Caco-2 (cell line): ENCODE data around the gene MYO6. TPM values are rescaled to one million over a fixed set of nuclear protein-coding genes. Genes with fewer than 3 reads are reported as not detected.

Experiments used
- BruUV-seq: library from RNA; stranded (reverse); fragments of 400-500 nt; replicated peaks from 2 replicates; lab custom pipeline; 2021; lab: Mats Ljungman, UMichigan
- CTCF ChIA-PET: fragments of 300-600 bp; sonication (Branson Sonifier 250); formaldehyde crosslinking; loops from one replicate; lab custom pipeline; 2022; ENCODE audit warnings: antibody characterized with exemption; lab: Charles Lee
- POLR2A ChIA-PET: fragments of 300-600 bp; sonication (Branson Sonifier 250); formaldehyde crosslinking; loops from one replicate; lab custom pipeline; 2022; ENCODE audit warnings: antibody characterized with exemption; lab: Charles Lee
- DNase-seq, 2 experiments: peaks; one replicate each; pipeline versions ENCODE4 v3.0.0 to v3.0.0-alpha.2; 2020 to 2022
- H3K27me3 ChIP-seq: replicated peaks from 2 replicates; pipeline ENCODE4 v1.6.0; 2011; ENCODE audit warnings: low read length; ENCODE audit not compliant: control insufficient read depth, insufficient read depth
- H3K36me3 ChIP-seq: 2 replicates; pipeline ENCODE4 v1.5.1; 2011; ENCODE audit warnings: low read length; ENCODE audit not compliant: control insufficient read depth, insufficient read depth
- H3K4me1 ChIP-seq: fragments of 250-450 bp; sonication (Bioruptor Pico); 2 replicates; pipeline ENCODE4 v1.5.1; 2020; ENCODE audit warnings: mild to moderate bottlenecking
- H3K4me3 ChIP-seq: 2 replicates; pipeline ENCODE4 v1.5.1; 2011; ENCODE audit warnings: low read depth, mild to moderate bottlenecking, control low read depth, low read length
- H3K9me3 ChIP-seq: fragments of 250-450 bp; sonication (Bioruptor Pico); 2 replicates; pipeline ENCODE4 v1.5.1; 2020; ENCODE audit warnings: mild to moderate bottlenecking, moderate library complexity
- H3K27ac Mint-ChIP-seq: one replicate; pipeline ENCODE4 v1.8.0; 2022; ENCODE audit warnings: mixed read lengths; ENCODE audit not compliant: unreplicated experiment
- H3K27me3 Mint-ChIP-seq: one replicate; pipeline ENCODE4 v1.8.0; 2022; ENCODE audit warnings: mixed read lengths; ENCODE audit not compliant: insufficient read depth, unreplicated experiment
- H3K36me3 Mint-ChIP-seq: one replicate; pipeline ENCODE4 v1.8.0; 2022; ENCODE audit warnings: mild to moderate bottlenecking, mixed read lengths; ENCODE audit not compliant: insufficient read depth, unreplicated experiment
- H3K4me1 Mint-ChIP-seq: one replicate; pipeline ENCODE4 v1.8.0; 2022; ENCODE audit warnings: low read depth, mixed read lengths; ENCODE audit not compliant: unreplicated experiment
- H3K4me3 Mint-ChIP-seq: one replicate; pipeline ENCODE4 v1.8.0; 2022; ENCODE audit warnings: mild to moderate bottlenecking, moderate library complexity, mixed read lengths; ENCODE audit not compliant: unreplicated experiment
- H3K9me3 Mint-ChIP-seq: one replicate; pipeline ENCODE4 v1.8.0; 2022; ENCODE audit warnings: mixed read lengths; ENCODE audit not compliant: unreplicated experiment
- intact Hi-C: fragments of 100-400 bp; cut with micrococcal nuclease; formaldehyde crosslinking; loops from one replicate; pipeline ENCODE4 v1.10.0; 2022; ENCODE audit not compliant: unreplicated experiment
- total RNA-seq: library from RNA; stranded (reverse); gene quantifications from 2 replicates; pipeline ENCODE4 v1.2.3, GENCODE V29; 2022
- TF ChIP-seq, protein P1 (sequence below), 2 experiments: fragments of 200-600 bp in 1 of 2; IDR thresholded peaks; 1 replicate in 1 of 2; 2 replicates in 1 of 2; pipeline versions ENCODE4 v1.5.1 to v1.8.0; 2011 to 2022; ENCODE audit warnings: antibody characterized with exemption in 1 of 2, control low read depth in 1 of 2, inconsistent platforms in 1 of 2, low read depth in 1 of 2, low read length in 1 of 2, mild to moderate bottlenecking in 1 of 2, moderate library complexity in 1 of 2; ENCODE audit not compliant: insufficient read depth in 1 of 2, severe bottlenecking in 1 of 2, unreplicated experiment in 1 of 2

The MYO6 gene
- total RNA-seq, 1 experiment from 2014 or later = 43.0 TPM

GRCh38 chr6:75735491-75736186 is 13.4 kb upstream of the MYO6 start:
- Mint-ChIP-seq H3K27ac (no peak overlapping the region), H3K4me3 (no peak overlapping the region), H3K27me3 (no peaks in the 10 kb centered on the region), H3K4me1 (no peaks in the 10 kb centered on the region), H3K36me3 (no peaks in the 10 kb centered on the region), H3K9me3 (no peaks in the 10 kb centered on the region)
- Histone ChIP-seq H3K36me3 (no peaks in the 10 kb centered on the region), H3K4me3 (no peak overlapping the region), H3K27me3 (no peaks in the 10 kb centered on the region), H3K9me3 (no peaks in the 10 kb centered on the region), H3K4me1 (peaks cover 6% of the 10 kb centered on the region; the same call in 1 of the 2 replicates)
- DNase-seq = no peak
- CTCF ChIA-PET = no interaction called here
- TF ChIP-seq, protein P1, sequence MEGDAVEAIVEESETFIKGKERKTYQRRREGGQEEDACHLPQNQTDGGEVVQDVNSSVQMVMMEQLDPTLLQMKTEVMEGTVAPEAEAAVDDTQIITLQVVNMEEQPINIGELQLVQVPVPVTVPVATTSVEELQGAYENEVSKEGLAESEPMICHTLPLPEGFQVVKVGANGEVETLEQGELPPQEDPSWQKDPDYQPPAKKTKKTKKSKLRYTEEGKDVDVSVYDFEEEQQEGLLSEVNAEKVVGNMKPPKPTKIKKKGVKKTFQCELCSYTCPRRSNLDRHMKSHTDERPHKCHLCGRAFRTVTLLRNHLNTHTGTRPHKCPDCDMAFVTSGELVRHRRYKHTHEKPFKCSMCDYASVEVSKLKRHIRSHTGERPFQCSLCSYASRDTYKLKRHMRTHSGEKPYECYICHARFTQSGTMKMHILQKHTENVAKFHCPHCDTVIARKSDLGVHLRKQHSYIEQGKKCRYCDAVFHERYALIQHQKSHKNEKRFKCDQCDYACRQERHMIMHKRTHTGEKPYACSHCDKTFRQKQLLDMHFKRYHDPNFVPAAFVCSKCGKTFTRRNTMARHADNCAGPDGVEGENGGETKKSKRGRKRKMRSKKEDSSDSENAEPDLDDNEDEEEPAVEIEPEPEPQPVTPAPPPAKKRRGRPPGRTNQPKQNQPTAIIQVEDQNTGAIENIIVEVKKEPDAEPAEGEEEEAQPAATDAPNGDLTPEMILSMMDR (IDR thresholded peaks at IDR 0.05; ENCODE audit: insufficient read depth in 1 of 2, low read depth in 1 of 2, low read length in 1 of 2, severe bottlenecking in 1 of 2, unreplicated experiment in 1 of 2) = no peak
- intact Hi-C loops = no loop called here
- no TSS peak for BruUV-seq
- POLR2A ChIA-PET = no interaction called here

DNA sequence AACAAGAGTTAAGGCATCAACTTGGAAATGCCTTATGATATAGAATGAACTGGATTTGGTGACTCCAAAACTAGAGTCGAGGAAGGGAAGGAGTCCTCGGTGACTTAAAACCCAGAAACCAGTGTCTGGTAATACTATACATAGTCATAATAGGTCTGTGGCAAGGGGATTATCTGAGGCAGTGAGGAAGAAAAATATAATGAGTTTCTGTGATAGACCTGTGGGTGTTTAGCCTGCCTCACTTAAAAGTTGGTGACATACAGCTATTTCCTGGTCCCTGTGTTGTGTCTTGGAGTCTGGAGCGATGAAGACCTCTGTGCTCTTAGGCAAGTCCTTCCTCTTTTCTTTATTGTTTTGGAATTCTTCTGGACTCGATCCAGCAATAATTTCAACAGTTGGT is 5.1 kb upstream of the MYO6 start:
- intact Hi-C loops = no loop called here

DNA sequence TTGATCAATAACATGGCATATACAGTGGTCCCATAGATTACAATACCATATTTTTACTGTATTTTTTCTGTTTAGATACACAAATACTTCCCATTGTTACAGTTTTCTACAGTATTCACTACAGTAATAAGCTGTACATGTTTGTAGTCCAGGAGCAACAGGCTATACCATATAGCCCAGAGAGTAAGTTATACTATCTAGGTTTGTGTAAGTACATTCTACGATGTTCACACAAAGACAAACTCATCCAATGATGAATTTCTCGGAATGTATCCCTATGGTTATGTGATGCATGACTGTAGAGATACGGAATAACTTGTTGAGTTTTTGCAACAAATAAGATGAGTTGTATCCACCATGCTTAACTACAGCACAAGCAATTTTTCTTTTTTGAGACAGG is 3.6 kb upstream of the MYO6 start:
- peaks cover 18% of the 10 kb centered on the region for H3K36me3 Mint-ChIP-seq
- intact Hi-C loops = no loop called here
- no peaks in the 10 kb centered on the region for H3K9me3 Mint-ChIP-seq
- Histone ChIP-seq H3K9me3 (no peaks in the 10 kb centered on the region), H3K36me3 (no peaks in the 10 kb centered on the region), H3K4me1 (no peaks in the 10 kb centered on the region), H3K27me3 (no peaks in the 10 kb centered on the region), H3K4me3 (no peak overlapping the region)
- no peaks in the 10 kb centered on the region for H3K27me3 Mint-ChIP-seq
- no peak for DNase-seq
- no TSS peak for BruUV-seq
- TF ChIP-seq, protein P1 (IDR thresholded peaks at IDR 0.05; ENCODE audit: insufficient read depth in 1 of 2, low read depth in 1 of 2, low read length in 1 of 2, severe bottlenecking in 1 of 2, unreplicated experiment in 1 of 2) = no peak
- CTCF ChIA-PET = no interaction called here
- H3K4me3 Mint-ChIP-seq = no peak overlapping the region
- POLR2A ChIA-PET = no interaction called here
- peaks cover 7% of the 10 kb centered on the region for H3K4me1 Mint-ChIP-seq
- H3K27ac Mint-ChIP-seq = no peak overlapping the region

More for the DNA sequence above, 5.1 kb upstream of the MYO6 start:
- no peaks in the 10 kb centered on the region for H3K9me3 Mint-ChIP-seq
- no peaks in the 10 kb centered on the region for H3K27me3 Mint-ChIP-seq
- no peaks in the 10 kb centered on the region for H3K4me1 ChIP-seq
- H3K9me3 ChIP-seq = no peaks in the 10 kb centered on the region
- TF ChIP-seq, protein P1 (IDR thresholded peaks at IDR 0.05; ENCODE audit: insufficient read depth in 1 of 2, low read depth in 1 of 2, low read length in 1 of 2, severe bottlenecking in 1 of 2, unreplicated experiment in 1 of 2) = no peak
- no peaks in the 10 kb centered on the region for H3K36me3 ChIP-seq
- peaks cover 7% of the 10 kb centered on the region for H3K4me1 Mint-ChIP-seq
- H3K4me3 Mint-ChIP-seq = no peak overlapping the region
- H3K27ac Mint-ChIP-seq = no peak overlapping the region
- peaks cover 11% of the 10 kb centered on the region for H3K36me3 Mint-ChIP-seq
- H3K27me3 ChIP-seq = no peaks in the 10 kb centered on the region
- CTCF ChIA-PET = no interaction called here
- POLR2A ChIA-PET = no interaction called here
- no peak overlapping the region for H3K4me3 ChIP-seq
- DNase-seq = no peak
- no TSS peak for BruUV-seq
